GM13977 (cell line): ENCODE results near the gene WDR88.

Experiments used
- DNase-seq: peaks from one replicate; pipeline ENCODE4 v3.0.0; 2012; ENCODE audit warnings: low spot score
- in situ Hi-C: fragments of 300-500 bp; cut with MboI; formaldehyde crosslinking; loops from one replicate; pipeline ENCODE4 v1.12.0; 2022; ENCODE audit warnings: low sequenced_read_pairs, low pct_unique_long_range_greater_than_20kb, mixed read lengths, inconsistent platforms; ENCODE audit not compliant: unreplicated experiment
- TF ChIP-seq, protein P1 (sequence below): IDR thresholded peaks from 2 replicates; pipeline ENCODE4 v1.5.1; 2012; ENCODE audit warnings: mild to moderate bottlenecking, control low read depth; ENCODE audit not compliant: insufficient read depth; ENCODE audit errors: extremely low read depth, missing control alignments

WDR88 gene

GRCh38 chr19:33195645-33196347 is 63.9 kb downstream of the WDR88 start:
- TF ChIP-seq, protein P1, sequence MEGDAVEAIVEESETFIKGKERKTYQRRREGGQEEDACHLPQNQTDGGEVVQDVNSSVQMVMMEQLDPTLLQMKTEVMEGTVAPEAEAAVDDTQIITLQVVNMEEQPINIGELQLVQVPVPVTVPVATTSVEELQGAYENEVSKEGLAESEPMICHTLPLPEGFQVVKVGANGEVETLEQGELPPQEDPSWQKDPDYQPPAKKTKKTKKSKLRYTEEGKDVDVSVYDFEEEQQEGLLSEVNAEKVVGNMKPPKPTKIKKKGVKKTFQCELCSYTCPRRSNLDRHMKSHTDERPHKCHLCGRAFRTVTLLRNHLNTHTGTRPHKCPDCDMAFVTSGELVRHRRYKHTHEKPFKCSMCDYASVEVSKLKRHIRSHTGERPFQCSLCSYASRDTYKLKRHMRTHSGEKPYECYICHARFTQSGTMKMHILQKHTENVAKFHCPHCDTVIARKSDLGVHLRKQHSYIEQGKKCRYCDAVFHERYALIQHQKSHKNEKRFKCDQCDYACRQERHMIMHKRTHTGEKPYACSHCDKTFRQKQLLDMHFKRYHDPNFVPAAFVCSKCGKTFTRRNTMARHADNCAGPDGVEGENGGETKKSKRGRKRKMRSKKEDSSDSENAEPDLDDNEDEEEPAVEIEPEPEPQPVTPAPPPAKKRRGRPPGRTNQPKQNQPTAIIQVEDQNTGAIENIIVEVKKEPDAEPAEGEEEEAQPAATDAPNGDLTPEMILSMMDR = no peak
- no peak for DNase-seq
- in situ Hi-C loops = no loop called here

GRCh38 chr19:33196446-33197193 is 64.7 kb downstream of the WDR88 start:
- TF ChIP-seq, protein P1 = no peak
- no peak for DNase-seq
- in situ Hi-C loops = no loop called here

- no peak for DNase-seq
- in situ Hi-C loops = no loop called here
- TF ChIP-seq, protein P1 = no peak
Measured at GRCh38 chr19:33197591-33198000, 65.7 kb downstream of the WDR88 start.

DNA sequence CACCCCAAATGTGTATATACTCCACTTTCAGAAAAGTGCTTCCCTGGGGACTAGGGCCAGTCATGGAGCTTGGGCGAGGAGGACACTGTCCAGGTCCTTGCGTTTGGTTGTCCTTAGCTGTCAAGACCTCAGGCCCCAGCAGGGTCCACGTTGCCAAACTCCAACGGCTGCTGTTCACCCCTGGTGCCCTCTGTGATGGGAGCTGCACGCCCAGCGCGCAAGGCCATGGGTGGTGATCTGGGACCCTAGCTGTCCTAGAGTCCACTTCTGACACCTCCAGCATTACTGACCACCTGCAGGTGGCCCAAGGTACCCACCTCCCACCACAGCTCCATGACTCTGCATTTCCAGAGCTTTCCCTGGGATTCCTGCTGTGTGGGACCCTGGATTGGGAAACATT is 66.3 kb downstream of the WDR88 start:
- in situ Hi-C loops = no loop called here
- TF ChIP-seq, protein P1 = no peak

DNA sequence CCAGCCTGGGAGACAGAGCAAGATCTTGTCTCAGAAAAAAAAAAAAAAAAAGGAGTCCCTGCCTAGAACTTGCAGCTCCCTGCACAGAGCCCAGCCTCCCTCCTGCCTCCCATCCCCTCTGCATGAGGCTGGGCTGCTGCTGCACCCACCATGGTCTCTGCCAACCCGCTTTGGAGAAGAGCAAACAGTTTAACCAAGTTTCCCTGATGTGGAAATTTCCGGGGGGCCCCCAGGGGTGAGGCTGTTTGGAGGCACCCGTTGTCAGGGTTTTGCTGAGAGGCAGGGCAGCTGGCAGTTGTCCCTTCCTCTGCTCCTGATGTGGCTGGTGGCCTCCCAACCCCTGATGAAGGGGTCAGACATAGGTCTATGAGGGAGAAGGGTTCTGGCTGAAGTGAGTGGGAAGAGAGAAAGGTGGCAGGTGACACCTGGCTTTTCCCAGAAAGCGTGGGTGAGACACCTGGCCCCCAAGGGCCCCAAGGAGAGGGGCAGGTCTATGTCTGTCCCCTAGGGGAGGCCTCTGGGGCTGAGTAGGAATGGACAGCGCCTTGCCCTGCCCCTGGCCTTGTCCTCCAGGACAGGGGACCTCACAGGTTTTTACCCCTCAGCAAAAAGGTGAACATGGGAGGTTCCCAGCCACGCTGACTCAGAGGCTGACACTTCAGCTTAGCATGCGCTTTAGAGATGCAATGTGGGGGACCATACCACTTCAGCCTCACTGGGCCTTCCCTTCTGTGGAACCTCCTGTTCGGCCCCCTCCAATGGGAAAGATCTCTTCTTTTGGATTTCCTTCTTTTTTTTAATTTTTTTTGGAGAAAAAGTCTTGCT is 67.7 kb downstream of the WDR88 start:
- in situ Hi-C loops = no loop called here
- TF ChIP-seq, protein P1 = no peak
- DNase-seq = no peak

More for the DNA sequence above, 66.3 kb downstream of the WDR88 start:
- DNase-seq = no peak

- no peak for DNase-seq
- in situ Hi-C loops = no loop called here
- TF ChIP-seq, protein P1 = no peak
Measured at GRCh38 chr19:33201473-33201872, 69.6 kb downstream of the WDR88 start.
